Esophagus muscularis mucosa (tissue), 4 donors: ENCODE measurements around the gene TEX261.

Experiments used
- CTCF ChIP-seq, 3 experiments: fragments of 200-600 bp in 2 of 3; fragments of 450-650 bp in 1 of 3; sonication (generic) in 2 of 3; IDR thresholded peaks; one replicate each; pipeline ENCODE4 v1.5.1; 2017 to 2019; ENCODE audit warnings: antibody characterized with exemption in 3 of 3, mild to moderate bottlenecking in 2 of 3, moderate library complexity in 1 of 3
- EP300 ChIP-seq: sonication (generic); formaldehyde crosslinking; IDR thresholded peaks from one replicate; pipeline ENCODE4 v1.6.1; 2017; ENCODE audit warnings: antibody characterized with exemption
- POLR2A ChIP-seq: fragments of 450-650 bp; IDR thresholded peaks from one replicate; pipeline ENCODE4 v1.6.1; 2017; ENCODE audit warnings: antibody characterized with exemption, moderate library complexity, mild to moderate bottlenecking, low read depth
- POLR2AphosphoS5 ChIP-seq, 2 donors: sonication (generic); formaldehyde crosslinking; IDR thresholded peaks; one replicate each; pipeline ENCODE4 v1.6.1; 2017; ENCODE audit warnings: antibody characterized with exemption in 2 of 2

DNA sequence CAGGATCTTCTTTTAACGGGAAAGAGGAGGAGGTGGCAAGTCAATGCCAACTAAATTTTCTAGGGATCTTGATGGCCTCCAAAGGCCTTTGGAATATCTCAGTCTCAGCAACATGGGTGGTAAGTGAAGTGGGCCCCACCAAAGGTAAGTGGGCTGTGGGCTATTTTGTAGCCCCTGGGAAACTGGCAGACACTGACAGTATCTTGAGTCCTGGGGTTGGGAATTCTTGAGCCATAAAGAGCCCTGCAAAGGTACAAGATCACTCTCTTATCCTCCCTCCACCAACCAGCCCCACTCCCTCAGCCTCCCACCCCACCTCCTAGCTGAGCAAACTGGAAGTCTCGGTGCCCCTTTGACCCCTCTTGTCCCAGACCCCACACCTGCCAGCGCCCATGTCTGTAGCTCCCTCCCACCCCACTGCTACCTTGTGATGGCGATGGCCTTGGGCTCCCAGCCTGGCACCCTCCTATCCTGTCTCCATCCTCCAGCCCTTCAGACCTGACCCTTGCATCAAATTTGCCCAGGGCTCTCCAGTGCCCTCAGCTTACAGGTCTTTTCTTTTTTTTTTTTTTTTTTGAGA, 50.5 kb downstream of the TEX261 start:
- no peak for TF ChIP-seq POLR2AphosphoS5 (IDR thresholded peaks at IDR 0.05)
- TF ChIP-seq CTCF (IDR thresholded peaks at IDR 0.05): no peak
- TF ChIP-seq POLR2A: no peak
- TF ChIP-seq EP300: no peak
